ENCODE measurements around the gene FNDC3B.
"Not testable (repeated sequence)": the region's sequence is repeated elsewhere in the genome, so short reads cannot be mapped to it uniquely, and the experiment has no call there.

The FNDC3B gene

GRCh38 chr3:172367205-172368105 lies 328.1 kb downstream of the FNDC3B start:
- Histone ChIP-seq H3K27ac (no peak overlapping the region), H3K4me3 (no peak overlapping the region)
- no peak for DNase-seq (ENCODE audit: low spot score)
- TF ChIP-seq CTCF (IDR thresholded peaks at IDR 0.05), result no peak

- H3K4me3 ChIP-seq; H3K27ac ChIP-seq; DNase-seq (ENCODE audit: low spot score): not testable (repeated sequence)
Observed at GRCh38 chr3:172368556-172368955, 329.2 kb downstream of the FNDC3B start.

- Histone ChIP-seq H3K4me3 (no peak overlapping the region), H3K27ac (no peak overlapping the region)
- DNase-seq (ENCODE audit: low spot score), result no peak
- TF ChIP-seq CTCF (IDR thresholded peaks at IDR 0.05), result no peak
Observed at GRCh38 chr3:172369590-172370259, 330.3 kb downstream of the FNDC3B start.

- TF ChIP-seq CTCF (IDR thresholded peaks at IDR 0.05), result no peak
- H3K27ac ChIP-seq, result no peak overlapping the region
- no peak overlapping the region for H3K4me3 ChIP-seq
- no peak for DNase-seq (ENCODE audit: low spot score)
Observed at GRCh38 chr3:172370419-172370818, 331.0 kb downstream of the FNDC3B start.

- DNase-seq (ENCODE audit: low spot score), result no peak
- Histone ChIP-seq H3K27ac (no peak overlapping the region), H3K4me3 (no peak overlapping the region)
- no peak for TF ChIP-seq CTCF (IDR thresholded peaks at IDR 0.05)
Observed at GRCh38 chr3:172371544-172371943, 332.2 kb downstream of the FNDC3B start.

- H3K4me3 ChIP-seq, result no peak overlapping the region
- DNase-seq (ENCODE audit: low spot score), result no peak
- no peak for TF ChIP-seq CTCF (IDR thresholded peaks at IDR 0.05)
- H3K27ac ChIP-seq, result no peak overlapping the region
Observed at GRCh38 chr3:172372895-172373294, 333.5 kb downstream of the FNDC3B start.

- no peak overlapping the region for H3K27ac ChIP-seq
- H3K4me3 ChIP-seq, result no peak overlapping the region
- TF ChIP-seq CTCF (IDR thresholded peaks at IDR 0.05), result no peak
- no peak for DNase-seq (ENCODE audit: low spot score)
Observed at GRCh38 chr3:172373912-172374311, 334.5 kb downstream of the FNDC3B start.

Data from coronary artery (tissue), 2 donors.